COLO668 (cell line): ENCODE measurements around the gene SPATA2.
A peak's percentile ranks its signal among the peaks of the same experiment; 100 is the strongest.
"Not testable (repeated sequence)": the region's sequence is repeated elsewhere in the genome, so short reads cannot be mapped to it uniquely, and the experiment has no call there.

Source experiments
- DNase-seq: peaks from one replicate; lab custom pipeline; 2025; ENCODE audit not compliant: unreplicated experiment; lab: John Stamatoyannopoulos, UW

Gene SPATA2

DNA sequence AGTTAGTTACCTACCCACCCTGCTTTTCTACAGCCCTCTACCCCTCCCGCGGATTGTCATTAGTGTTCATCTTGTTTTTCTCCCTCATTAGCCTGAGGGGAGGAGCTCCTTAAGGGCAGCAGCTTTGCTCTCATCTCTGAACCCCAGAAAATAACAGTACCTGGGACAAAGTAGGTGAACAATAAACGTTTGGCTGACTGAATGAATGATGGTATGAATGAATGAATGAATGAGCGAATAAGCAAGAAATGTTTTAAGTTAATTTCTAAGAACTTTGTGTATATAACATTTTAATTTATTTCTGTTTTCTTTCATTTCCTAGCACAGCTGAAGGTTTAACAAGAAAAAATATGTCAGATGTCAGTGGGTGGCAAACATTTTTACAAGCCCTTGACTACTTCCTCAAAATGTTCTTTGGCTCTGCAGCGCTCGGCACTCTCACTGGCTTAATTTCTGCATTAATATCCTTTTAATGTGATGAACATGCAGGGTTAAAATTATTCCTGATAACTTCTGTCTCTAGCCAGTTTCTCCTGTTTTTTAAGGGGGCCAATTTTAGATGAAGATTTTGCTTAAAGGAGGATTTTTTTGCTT, 52.6 kb downstream of the SPATA2 start:
- no peak for DNase-seq

DNA sequence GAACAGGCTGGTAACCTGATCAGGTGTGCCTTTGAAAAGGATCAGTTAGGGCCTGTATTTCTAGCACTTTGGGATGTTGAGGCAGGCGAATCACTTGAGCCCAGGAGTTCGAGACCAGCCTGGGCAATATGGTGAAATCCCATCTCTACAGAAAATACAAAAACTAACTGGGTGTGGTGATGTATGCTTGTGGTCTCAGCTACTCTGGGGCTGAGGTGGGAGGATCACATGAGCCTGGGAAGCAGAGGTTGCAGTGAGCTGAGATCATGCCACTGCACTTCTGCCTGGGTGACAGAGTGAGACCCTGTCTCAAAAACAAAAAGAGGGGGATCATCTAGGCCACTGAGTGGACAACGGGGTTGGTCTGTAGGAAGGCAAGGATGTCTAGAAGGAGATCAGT, 54.1 kb downstream of the SPATA2 start:
- not testable (repeated sequence) for DNase-seq

DNA sequence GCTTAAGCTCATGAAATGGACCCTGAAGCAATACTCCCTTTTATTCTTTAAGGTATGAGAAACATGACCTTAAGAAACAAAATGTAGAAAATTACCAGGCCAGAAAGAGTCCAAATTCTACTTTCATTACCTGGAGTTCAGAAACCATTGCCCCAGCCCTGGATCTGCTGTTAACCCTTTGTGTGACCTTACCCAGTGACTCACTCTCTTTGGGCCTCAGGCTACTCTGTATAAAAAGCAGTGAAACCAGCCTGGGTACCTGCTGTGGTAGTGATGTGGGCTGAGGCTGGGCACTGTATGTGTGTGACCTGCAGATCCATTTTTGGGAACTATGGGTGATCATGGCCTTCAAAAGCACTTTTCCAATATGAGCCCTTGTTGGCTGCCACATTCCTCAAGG, 55.5 kb downstream of the SPATA2 start:
- peak; percentile 17 for DNase-seq

DNA sequence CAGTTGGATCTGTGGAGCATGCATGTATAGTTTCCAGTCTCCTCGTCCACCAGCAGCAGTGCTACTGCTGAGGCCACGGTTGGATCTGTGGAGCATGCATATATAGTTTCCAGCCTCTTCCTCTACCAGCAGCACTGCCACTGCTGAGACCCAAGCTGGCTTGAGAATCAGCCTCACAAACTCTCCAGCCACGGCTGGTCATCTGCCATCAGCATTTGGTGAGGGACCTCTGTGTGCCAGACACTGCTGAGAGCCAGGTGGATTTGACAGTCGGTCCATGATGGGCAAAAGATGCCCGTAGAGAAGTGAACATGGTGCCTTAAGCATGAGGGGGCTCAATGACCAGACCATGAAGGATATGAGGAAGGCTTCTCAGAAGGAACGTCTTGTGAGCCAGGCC, 56.3 kb downstream of the SPATA2 start:
- no peak for DNase-seq

DNA sequence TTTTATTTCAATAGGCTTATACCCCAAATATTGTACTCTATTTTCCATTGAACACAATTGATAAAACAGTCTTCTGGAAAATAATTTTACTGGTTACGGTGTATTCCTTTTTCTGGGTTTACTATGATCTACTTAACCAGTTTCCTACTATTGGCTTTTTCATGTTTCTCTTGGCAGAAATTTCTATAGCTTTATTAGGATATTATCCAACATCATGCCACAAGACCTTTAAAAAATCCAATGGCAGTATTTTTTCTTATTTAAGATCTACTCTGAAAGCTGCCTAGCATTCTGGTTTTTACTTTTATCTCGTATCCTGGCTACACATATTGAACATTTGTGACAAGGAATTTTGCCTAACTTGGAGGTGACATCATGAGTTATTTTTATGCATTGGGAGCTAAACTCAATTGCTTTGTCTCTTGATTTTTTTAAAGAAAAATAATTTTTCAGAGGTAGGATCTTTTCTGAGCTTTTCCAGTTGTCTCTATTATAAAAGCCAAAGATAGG, 57.2 kb downstream of the SPATA2 start:
- DNase-seq, result no peak

DNA sequence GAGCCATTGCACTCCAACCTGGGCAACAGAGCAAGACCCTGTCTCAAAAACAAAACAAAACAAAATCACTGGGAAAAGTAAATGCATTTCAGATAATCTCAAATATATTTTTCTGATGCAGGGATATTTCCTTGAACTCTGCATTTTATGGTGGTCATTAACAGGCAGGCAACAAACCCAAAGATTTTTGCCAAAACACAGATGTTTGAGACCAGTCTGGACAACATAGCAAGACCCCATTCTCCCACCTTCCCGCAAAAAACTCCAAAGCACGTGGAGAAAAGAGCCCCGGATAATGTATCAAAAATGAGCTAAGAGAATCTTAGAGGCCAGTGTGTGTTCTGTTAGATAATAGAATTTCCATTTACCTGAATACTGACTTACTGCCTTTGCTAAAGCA, 58.4 kb downstream of the SPATA2 start:
- no peak for DNase-seq

DNA sequence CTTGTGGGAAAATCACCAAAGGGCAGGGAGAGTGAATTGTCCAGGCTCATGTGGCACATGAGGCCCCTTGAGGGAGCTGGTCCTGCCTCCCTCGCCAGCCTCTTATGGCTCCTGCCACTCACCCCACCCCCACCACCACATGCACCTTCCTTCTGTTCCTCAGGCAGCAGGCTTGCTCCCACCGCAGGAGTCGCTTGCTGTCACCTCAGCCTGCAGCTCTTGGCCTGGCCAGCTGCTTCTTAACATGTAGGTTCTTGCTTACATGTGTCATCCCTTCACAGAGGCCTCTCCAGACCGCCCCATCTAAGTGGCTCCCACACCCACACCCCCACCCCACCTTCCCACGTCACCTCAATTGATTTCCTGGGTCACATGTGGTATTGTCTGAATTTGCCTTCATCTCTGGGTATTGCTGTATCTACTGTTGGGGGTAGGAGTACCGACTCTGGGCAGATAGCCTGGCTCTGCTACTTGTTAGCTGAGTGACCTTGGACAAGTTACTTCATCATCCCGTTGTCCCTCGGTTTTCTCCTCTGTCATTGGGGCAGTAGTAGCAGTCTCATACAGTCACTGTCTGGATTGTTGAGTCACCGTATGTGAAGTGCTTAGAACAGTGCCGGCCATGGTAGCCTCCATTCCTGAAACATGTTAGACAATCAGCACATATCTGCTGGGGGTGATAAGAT, 61.0 kb downstream of the SPATA2 start:
- no peak for DNase-seq

DNA sequence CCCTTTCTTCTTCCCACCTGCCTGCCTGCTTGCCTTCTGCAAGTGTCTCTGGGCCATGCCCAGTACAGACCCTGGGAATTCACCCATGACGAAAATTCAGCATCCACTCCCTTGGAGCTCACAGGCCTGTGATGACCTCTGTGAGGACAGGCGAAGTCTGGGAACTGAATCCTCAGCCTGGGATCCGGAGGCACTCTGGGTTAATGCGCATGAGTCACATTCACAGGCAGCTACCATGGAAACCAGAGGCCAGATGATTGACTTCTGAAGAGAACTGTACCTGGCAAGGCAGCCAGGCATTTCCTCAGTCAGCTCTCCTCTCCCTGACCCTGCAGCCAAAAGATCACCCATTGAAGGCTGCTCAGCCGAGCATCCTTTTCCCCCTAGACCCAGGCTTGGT, 61.7 kb downstream of the SPATA2 start:
- no peak for DNase-seq
